Left lung (tissue), 10 donors: Measurements from ENCODE around the gene INTS11. TPM values are rescaled to one million over a fixed set of nuclear protein-coding genes. Genes with fewer than 3 reads are reported as not detected.

ENCODE experiments used
- ATAC-seq: fragments of 200-7000 bp; cut with Tn5 transposase; one replicate; pipeline ENCODE4 v1.9.1; 2020; ENCODE audit warnings: moderate library complexity
- DNase-seq, 4 donors: peaks; one replicate each; pipeline ENCODE4 v3.0.0-alpha.2; 2013 to 2020
- H3K27ac ChIP-seq, 2 donors: fragments of 200-600 bp; sonication (generic) in 1 of 2; one replicate each; pipeline versions ENCODE4 v1.5.0 to v1.8.0; 2020 to 2021
- H3K27me3 ChIP-seq, 2 donors: fragments of 200-600 bp; sonication (generic) in 1 of 2; one replicate each; pipeline versions ENCODE4 v1.5.0 to v1.8.0; 2020 to 2021
- H3K36me3 ChIP-seq, 2 donors: fragments of 200-600 bp; sonication (generic) in 1 of 2; one replicate each; pipeline versions ENCODE4 v1.5.0 to v1.8.0; 2020 to 2021
- H3K4me1 ChIP-seq, 2 donors: fragments of 200-600 bp; one replicate each; pipeline ENCODE4 v1.8.0; 2021
- H3K4me3 ChIP-seq, 2 donors: fragments of 200-600 bp; sonication (generic) in 1 of 2; one replicate each; pipeline versions ENCODE4 v1.5.0 to v1.8.0; 2020 to 2021; ENCODE audit warnings: mild to moderate bottlenecking in 1 of 2
- H3K9me3 ChIP-seq, 2 donors: fragments of 200-600 bp; sonication (generic) in 1 of 2; one replicate each; pipeline versions ENCODE4 v1.5.0 to v1.8.0; 2020 to 2021
- CTCF ChIP-seq, 2 donors: fragments of 200-600 bp; sonication (generic) in 1 of 2; IDR thresholded peaks; one replicate each; pipeline versions ENCODE4 v1.5.0 to v1.8.0; 2021; ENCODE audit warnings: antibody characterized with exemption in 2 of 2
- intact Hi-C, 2 donors: fragments of 100-400 bp; cut with DNase I; formaldehyde crosslinking; loops; one replicate each; pipeline versions ENCODE4 v1.11.2 to v1.14.2; 2022
- polyA plus RNA-seq, 6 donors: library from polyadenylated mRNA; unstranded; fragments of 120-200 nt; gene quantifications; one replicate each; pipeline ENCODE4 v1.2.1, GENCODE V29; 2013; ENCODE audit not compliant: insufficient read length in 6 of 6
- total RNA-seq, 2 donors: library from RNA; stranded (reverse); fragmentation: NEBNext Ultra II Directional; extraction: Animal tissue kit (Norgen Biotek cat#: 25700); gene quantifications; one replicate each; pipeline ENCODE4 v1.2.1, GENCODE V29; 2021
- donor health status: DM: no; HTN: yes; CAD: no.
- donor health status: DM: no; HTN: no; CAD: no.

The INTS11 gene
- total and polyA plus RNA-seq, 8 donors: 67.0 to 166 (median 117) TPM

- intact Hi-C loops: no loop called here
Measured at GRCh38 chr1:1314237-1314586, 10.2 kb downstream of the INTS11 start.

GRCh38 chr1:1313500-1314236 lies 10.8 kb downstream of the INTS11 start:
- H3K36me3 ChIP-seq: peaks cover 0 to 85% of the 10 kb centered on the region in 2 donors
- no peak for ATAC-seq
- H3K27me3 ChIP-seq: no peaks in the 10 kb centered on the region
- no peak overlapping the region for H3K4me3 ChIP-seq
- DNase-seq: no peak
- H3K9me3 ChIP-seq: no peaks in the 10 kb centered on the region
- H3K4me1 ChIP-seq: peaks cover 3 to 27% of the 10 kb centered on the region in 2 donors
- intact Hi-C loops: no loop called here
- TF ChIP-seq CTCF (IDR thresholded peaks at IDR 0.05): no peak
- H3K27ac ChIP-seq: no peak overlapping the region

More at GRCh38 chr1:1314237-1314586, 10.2 kb downstream of the INTS11 start:
- no peak overlapping the region for H3K27ac ChIP-seq
- H3K4me1 ChIP-seq: peaks cover 7 to 27% of the 10 kb centered on the region in 2 donors
- DNase-seq (no peak), ATAC-seq (no peak)
- no peaks in the 10 kb centered on the region for H3K27me3 ChIP-seq
- H3K9me3 ChIP-seq: no peaks in the 10 kb centered on the region
- peaks cover 0 to 90% of the 10 kb centered on the region in 2 donors for H3K36me3 ChIP-seq
- no peak for TF ChIP-seq CTCF (IDR thresholded peaks at IDR 0.05)
- no peak overlapping the region for H3K4me3 ChIP-seq

GRCh38 chr1:1312450-1313314 lies 11.8 kb downstream of the INTS11 start:
- peaks cover 0 to 76% of the 10 kb centered on the region in 2 donors for H3K36me3 ChIP-seq
- no peak overlapping the region for H3K27ac ChIP-seq
- no peak for DNase-seq
- no peaks in the 10 kb centered on the region for H3K27me3 ChIP-seq
- H3K4me3 ChIP-seq: no peak overlapping the region
- peaks cover 0 to 18% of the 10 kb centered on the region in 2 donors for H3K4me1 ChIP-seq
- no peaks in the 10 kb centered on the region for H3K9me3 ChIP-seq
- no peak for ATAC-seq
- TF ChIP-seq CTCF (IDR thresholded peaks at IDR 0.05): no peak
- intact Hi-C loops: no loop called here

GRCh38 chr1:1311107-1312104 lies 13.1 kb downstream of the INTS11 start:
- TF ChIP-seq CTCF (IDR thresholded peaks at IDR 0.05): no peak
- Histone ChIP-seq H3K9me3 (no peaks in the 10 kb centered on the region), H3K36me3 (peaks cover 0 to 64% of the 10 kb centered on the region in 2 donors), H3K4me3 (no peak overlapping the region), H3K27me3 (no peaks in the 10 kb centered on the region), H3K27ac (no peak overlapping the region), H3K4me1 (peaks cover 5 to 25% of the 10 kb centered on the region in 2 donors)
- ATAC-seq (no peak), DNase-seq (no peak)
- intact Hi-C loops: no loop called here
